IMR-90 (cell line): ENCODE results near the gene LRP11. TPM values are rescaled to one million over a fixed set of nuclear protein-coding genes. Genes with fewer than 3 reads are reported as not detected.

Experiments used
- ATAC-seq: fragments of 200-7000 bp; cut with Tn5 transposase; 2 replicates; pipeline ENCODE4 v1.9.1; 2020; ENCODE audit warnings: low read depth, mild to moderate bottlenecking, moderate library complexity
- Bru-seq: library from RNA; stranded (reverse); fragments of 400-500 nt; gene quantifications from one replicate; lab custom pipeline; 2021; lab: Mats Ljungman, UMichigan
- BruChase-seq, 2 experiments: library from RNA; stranded (reverse); fragments of 400-500 nt; gene quantifications; one replicate each; lab custom pipeline; 2021; lab: Mats Ljungman, UMichigan
- BruUV-seq: library from RNA; stranded (reverse); fragments of 400-500 nt; replicated peaks from 2 replicates; lab custom pipeline; 2021; lab: Mats Ljungman, UMichigan
- CTCF ChIA-PET: fragments of 300-600 bp; formaldehyde crosslinking; extraction: SDS; loops from one replicate; lab custom pipeline; 2021; ENCODE audit warnings: antibody characterized with exemption; lab: Yijun Ruan, JAX
- POLR2A ChIA-PET: fragments of 300-600 bp; sonication (Branson Sonifier 250); formaldehyde crosslinking; loops from one replicate; lab custom pipeline; 2022; ENCODE audit warnings: antibody characterized with exemption; ENCODE audit not compliant: unreplicated experiment; lab: Charles Lee
- DNase-seq: peaks from one replicate; pipeline ENCODE4 v3.0.0; 2013
- H2AFZ ChIP-seq: replicated peaks from 2 replicates; pipeline ENCODE3; 2013; ENCODE audit warnings: low read length, mild to moderate bottlenecking; ENCODE audit not compliant: poor library complexity
- H2AK5ac ChIP-seq: 2 replicates; pipeline ENCODE4 v1.6.1; 2013; ENCODE audit warnings: low read depth, low read length, inconsistent platforms
- H2AK9ac ChIP-seq: replicated peaks from 2 replicates; pipeline ENCODE3; 2013; ENCODE audit warnings: mild to moderate bottlenecking, low read depth, low read length, moderate library complexity; ENCODE audit not compliant: poor library complexity
- H2BK120ac ChIP-seq: 2 replicates; pipeline ENCODE4 v1.6.1; 2013; ENCODE audit warnings: low read depth, low read length, inconsistent platforms
- H2BK15ac ChIP-seq: 3 replicates; pipeline ENCODE4 v1.6.1; 2013; ENCODE audit warnings: low read depth, low read length, inconsistent platforms
- H2BK20ac ChIP-seq: 2 replicates; pipeline ENCODE4 v1.6.1; 2013; ENCODE audit warnings: low read depth, mild to moderate bottlenecking, inconsistent platforms, low read length, moderate library complexity
- H2BK5ac ChIP-seq: 2 replicates; pipeline ENCODE4 v1.6.1; 2013; ENCODE audit warnings: mild to moderate bottlenecking, low read depth, low read length, inconsistent platforms; ENCODE audit not compliant: poor library complexity, severe bottlenecking
- H3K14ac ChIP-seq: replicated peaks from 2 replicates; pipeline ENCODE4 v1.6.1; 2013; ENCODE audit warnings: low read depth, low read length, inconsistent platforms
- H3K18ac ChIP-seq: 2 replicates; pipeline ENCODE4 v1.6.1; 2013; ENCODE audit warnings: low read depth, low read length, control low read depth
- H3K23ac ChIP-seq: 2 replicates; pipeline ENCODE4 v1.6.1; 2013; ENCODE audit warnings: low read depth, low read length, inconsistent platforms
- H3K27ac ChIP-seq: 2 replicates; pipeline ENCODE4 v1.5.1; 2013; ENCODE audit warnings: mild to moderate bottlenecking, control low read depth, low read length; ENCODE audit not compliant: insufficient read depth
- H3K27me3 ChIP-seq: 2 replicates; pipeline ENCODE4 v1.6.1; 2013; ENCODE audit warnings: low read length; ENCODE audit not compliant: control insufficient read depth, insufficient read depth
- H3K36me3 ChIP-seq: 2 replicates; pipeline ENCODE4 v1.6.1; 2013; ENCODE audit warnings: low read length, mixed read lengths; ENCODE audit not compliant: control insufficient read depth, insufficient read depth
- H3K4ac ChIP-seq: 2 replicates; pipeline ENCODE4 v1.6.1; 2013; ENCODE audit warnings: low read depth, low read length, inconsistent platforms
- H3K4me1 ChIP-seq: 2 replicates; pipeline ENCODE4 v1.6.1; 2013; ENCODE audit warnings: low read length, mixed read lengths; ENCODE audit not compliant: control insufficient read depth, insufficient read depth
- H3K4me2 ChIP-seq: 2 replicates; pipeline ENCODE4 v1.6.1; 2013; ENCODE audit warnings: low read depth, mild to moderate bottlenecking, control low read depth, low read length, moderate library complexity
- H3K4me3 ChIP-seq: 2 replicates; pipeline ENCODE4 v1.5.1; 2013; ENCODE audit warnings: low read depth, mild to moderate bottlenecking, control low read depth, low read length, moderate library complexity; ENCODE audit not compliant: insufficient read depth
- H3K56ac ChIP-seq: 2 replicates; pipeline ENCODE4 v1.6.1; 2013; ENCODE audit warnings: low read length, inconsistent platforms; ENCODE audit not compliant: insufficient read depth; ENCODE audit errors: extremely low read depth
- H3K79me1 ChIP-seq, 2 experiments: 2 replicates each; pipeline ENCODE4 v1.6.1; 2013; ENCODE audit warnings: low read length in 2 of 2, inconsistent platforms in 1 of 2, low read depth in 1 of 2
- H3K9ac ChIP-seq: 2 replicates; pipeline ENCODE4 v1.6.1; 2013; ENCODE audit warnings: low read depth, low read length, control low read depth
- H3K9me1 ChIP-seq: 2 replicates; pipeline ENCODE4 v1.6.1; 2013; ENCODE audit warnings: low read length, inconsistent platforms; ENCODE audit not compliant: insufficient read depth
- H3K9me3 ChIP-seq: 2 replicates; pipeline ENCODE4 v1.6.1; 2013; ENCODE audit warnings: low read length; ENCODE audit not compliant: control insufficient read depth, insufficient read depth
- H4K20me1 ChIP-seq: 2 replicates; pipeline ENCODE4 v1.6.1; 2013; ENCODE audit warnings: low read length, inconsistent platforms; ENCODE audit not compliant: insufficient read depth
- H4K5ac ChIP-seq: 2 replicates; pipeline ENCODE4 v1.6.1; 2013; ENCODE audit warnings: mild to moderate bottlenecking, low read depth, low read length, control low read depth
- H4K8ac ChIP-seq, 2 experiments: 2 replicates each; pipeline ENCODE4 v1.6.1; 2013; ENCODE audit warnings: low read depth in 2 of 2, low read length in 2 of 2, control low read depth in 1 of 2, inconsistent platforms in 1 of 2
- H4K91ac ChIP-seq: 2 replicates; pipeline ENCODE4 v1.6.1; 2013; ENCODE audit warnings: low read depth, low read length, inconsistent platforms; ENCODE audit not compliant: insufficient read depth
- BHLHE40 ChIP-seq: fragments of 150-350 bp; IDR thresholded peaks from 2 replicates; pipeline ENCODE4 v1.6.1; 2016; ENCODE audit warnings: mild to moderate bottlenecking, low read depth, low read length
- CEBPB ChIP-seq: IDR thresholded peaks from 2 replicates; pipeline ENCODE4 v1.6.1; 2012; ENCODE audit warnings: low read depth, low read length, improper control_type of control experiment
- FOS ChIP-seq: fragments of 150-350 bp; IDR thresholded peaks from 2 replicates; pipeline ENCODE4 v1.6.1; 2016; ENCODE audit warnings: low read depth, low read length
- MXI1 ChIP-seq: IDR thresholded peaks from 2 replicates; pipeline ENCODE4 v1.6.1; 2012; ENCODE audit warnings: low read depth, mild to moderate bottlenecking, low read length, moderate library complexity, borderline replicate concordance
- POLR2A ChIP-seq: IDR thresholded peaks from 2 replicates; pipeline ENCODE4 v1.6.1; 2012; ENCODE audit warnings: mild to moderate bottlenecking, low read depth, low read length
- RAD21 ChIP-seq: IDR thresholded peaks from 2 replicates; pipeline ENCODE4 v1.6.1; 2012; ENCODE audit warnings: low read length, improper control_type of control experiment
- WGBS, 2 experiments: methylation state at CpG; one replicate each; pipeline versions ENCODE4 v1.1.5 to v1.1.7; 2013; ENCODE audit warnings: missing lambda C conversion rate in 2 of 2; ENCODE audit not compliant: insufficient read length in 1 of 2; ENCODE audit errors: extremely low coverage in 2 of 2; 5-methylcytosine and 5-hydroxymethylcytosine counted together
- dilution Hi-C: fragments of 300-500 bp; cut with HindIII; formaldehyde crosslinking; loops from one replicate; pipeline ENCODE4 v1.14.3; 2018; ENCODE audit warnings: low sequenced_read_pairs; ENCODE audit not compliant: unreplicated experiment
- in situ Hi-C: fragments of 300-500 bp; cut with MboI; formaldehyde crosslinking; loops from 3 replicates; pipeline ENCODE4 v1.14.3; 2019; ENCODE audit warnings: low sequenced_read_pairs, inconsistent platforms, mixed read lengths
- intact Hi-C: fragments of 100-400 bp; cut with micrococcal nuclease; formaldehyde crosslinking; loops from 2 replicates; pipeline ENCODE4 v1.10.0; 2022
- long read RNA-seq: library from polyadenylated mRNA; unstranded; transcript quantifications from one replicate; pipeline ENCODE4 v2.0.0, GENCODE V29; 2021; ENCODE audit not compliant: unreplicated experiment
- polyA plus RNA-seq, 3 experiments: library from polyadenylated mRNA; depleted of rRNA; stranded (reverse); fragments of >200 nt; gene quantifications; 2 replicates each; pipeline ENCODE4 v1.2.3, GENCODE V29; 2012; ENCODE audit warnings: low replicate concordance in 1 of 3
- total RNA-seq: library from RNA; depleted of rRNA; stranded (reverse); fragments of >200 nt; gene quantifications from 2 replicates; pipeline ENCODE4 v1.2.3, GENCODE V29; 2012; rRNA removed
- TF ChIP-seq, protein P1 (sequence below): conservative IDR thresholded peaks from 2 replicates; pipeline ENCODE4 v1.5.1; 2012; ENCODE audit warnings: mild to moderate bottlenecking, low read depth, low read length, improper control_type of control experiment
- TF ChIP-seq, protein P2 (sequence below): fragments of 150-350 bp; IDR thresholded peaks from 2 replicates; pipeline ENCODE4 v1.6.1; 2017; ENCODE audit warnings: mild to moderate bottlenecking, antibody characterized with exemption, low read length, low read depth

The LRP11 gene, protein sequence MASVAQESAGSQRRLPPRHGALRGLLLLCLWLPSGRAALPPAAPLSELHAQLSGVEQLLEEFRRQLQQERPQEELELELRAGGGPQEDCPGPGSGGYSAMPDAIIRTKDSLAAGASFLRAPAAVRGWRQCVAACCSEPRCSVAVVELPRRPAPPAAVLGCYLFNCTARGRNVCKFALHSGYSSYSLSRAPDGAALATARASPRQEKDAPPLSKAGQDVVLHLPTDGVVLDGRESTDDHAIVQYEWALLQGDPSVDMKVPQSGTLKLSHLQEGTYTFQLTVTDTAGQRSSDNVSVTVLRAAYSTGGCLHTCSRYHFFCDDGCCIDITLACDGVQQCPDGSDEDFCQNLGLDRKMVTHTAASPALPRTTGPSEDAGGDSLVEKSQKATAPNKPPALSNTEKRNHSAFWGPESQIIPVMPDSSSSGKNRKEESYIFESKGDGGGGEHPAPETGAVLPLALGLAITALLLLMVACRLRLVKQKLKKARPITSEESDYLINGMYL
- total RNA-seq (63.8 and 74.7 TPM in 2 replicates), polyA plus RNA-seq (2012; rRNA removed) (46.5 and 48.8 TPM in 2 replicates), Bru-seq, nascent RNA (percentile 73 among the genes with signal in this experiment), BruChase-seq, experiment 1, labeled RNA remaining after a 6-hour chase (percentile 79 among the genes with signal in this experiment), BruChase-seq, experiment 2, labeled RNA remaining after a 2-hour chase (percentile 78 among the genes with signal in this experiment)
- polyA plus RNA-seq (2012; cell fraction: cytosol; rRNA removed): 17.7 and 33.4 TPM in 2 replicates
- polyA plus RNA-seq (2012; cell fraction: nucleus; rRNA removed; ENCODE audit: low replicate concordance): 21.3 and 25.1 TPM in 2 replicates
- long read RNA-seq, transcript LRP11-201 (7 exons, 3,260 nt): major isoform, 54 of 142 reads
- long read RNA-seq, partial matches to known transcripts: 48 of 142 reads
- long read RNA-seq, other reads (novel, unspliced or antisense): 38 of 142 reads

DNA sequence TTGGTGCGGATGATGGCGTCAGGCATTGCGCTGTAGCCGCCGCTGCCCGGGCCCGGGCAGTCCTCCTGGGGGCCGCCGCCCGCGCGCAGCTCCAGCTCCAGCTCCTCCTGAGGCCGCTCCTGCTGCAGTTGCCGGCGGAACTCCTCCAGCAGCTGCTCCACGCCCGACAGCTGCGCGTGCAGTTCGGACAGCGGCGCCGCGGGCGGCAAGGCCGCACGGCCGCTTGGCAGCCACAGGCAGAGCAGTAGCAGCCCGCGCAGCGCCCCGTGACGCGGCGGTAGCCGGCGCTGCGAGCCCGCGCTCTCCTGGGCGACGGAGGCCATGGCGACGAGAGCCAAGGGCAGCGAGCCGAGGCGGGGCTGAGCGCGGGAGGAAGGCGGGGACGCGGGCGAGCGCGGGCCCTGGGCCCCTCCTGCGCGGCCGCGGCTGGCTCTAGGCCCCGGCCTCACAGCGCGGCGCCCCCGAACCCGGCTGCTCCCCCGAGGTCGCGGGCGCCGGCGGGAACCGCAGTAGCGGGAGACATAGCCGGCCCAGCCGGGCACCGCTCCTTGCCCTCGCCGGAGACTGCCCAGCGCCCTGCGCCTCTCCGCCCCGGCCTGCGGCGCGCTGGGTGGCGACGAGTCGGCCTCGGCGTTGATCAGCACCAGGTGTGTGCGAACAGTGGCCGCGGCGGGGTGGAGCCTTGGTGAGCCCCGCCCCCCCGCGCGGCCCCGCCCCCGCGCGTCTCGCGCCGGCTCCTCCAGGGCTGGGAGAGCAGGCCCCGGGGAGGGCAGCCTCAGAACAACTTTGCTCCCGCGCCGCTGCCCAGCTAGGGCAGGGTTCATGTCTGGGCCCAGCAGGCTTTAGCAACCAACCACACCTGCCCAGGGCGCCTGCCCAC, at the start of gene LRP11:
LRP11 (minus strand) TSS at position 662 of the 880 bp plus-strand sequence; CDS start at position 323, 339 bp downstream.
- H3K4me2 ChIP-seq: peak within 1 kb of the TSS; percentile 93
- POLR2A ChIA-PET: interaction anchor here (0.5 to 0.6 kb wide), 2 partner anchors 40 to 61 kb away, joined by 3 to 4 read pairs; no protein-coding TSS in a partner anchor
- TF ChIP-seq, protein P1, sequence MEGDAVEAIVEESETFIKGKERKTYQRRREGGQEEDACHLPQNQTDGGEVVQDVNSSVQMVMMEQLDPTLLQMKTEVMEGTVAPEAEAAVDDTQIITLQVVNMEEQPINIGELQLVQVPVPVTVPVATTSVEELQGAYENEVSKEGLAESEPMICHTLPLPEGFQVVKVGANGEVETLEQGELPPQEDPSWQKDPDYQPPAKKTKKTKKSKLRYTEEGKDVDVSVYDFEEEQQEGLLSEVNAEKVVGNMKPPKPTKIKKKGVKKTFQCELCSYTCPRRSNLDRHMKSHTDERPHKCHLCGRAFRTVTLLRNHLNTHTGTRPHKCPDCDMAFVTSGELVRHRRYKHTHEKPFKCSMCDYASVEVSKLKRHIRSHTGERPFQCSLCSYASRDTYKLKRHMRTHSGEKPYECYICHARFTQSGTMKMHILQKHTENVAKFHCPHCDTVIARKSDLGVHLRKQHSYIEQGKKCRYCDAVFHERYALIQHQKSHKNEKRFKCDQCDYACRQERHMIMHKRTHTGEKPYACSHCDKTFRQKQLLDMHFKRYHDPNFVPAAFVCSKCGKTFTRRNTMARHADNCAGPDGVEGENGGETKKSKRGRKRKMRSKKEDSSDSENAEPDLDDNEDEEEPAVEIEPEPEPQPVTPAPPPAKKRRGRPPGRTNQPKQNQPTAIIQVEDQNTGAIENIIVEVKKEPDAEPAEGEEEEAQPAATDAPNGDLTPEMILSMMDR: 0 out of 2 replicates have a peak, but pooled peaks have one; percentile 3
- TF ChIP-seq MXI1 (peak; percentile 74; the same call in 1 of the 2 replicates), FOS (no peak), POLR2A (peak; percentile 59), CEBPB (no peak), RAD21 (peak; percentile 1; the same call in 1 of the 2 replicates), BHLHE40 (peak; percentile 70; the same call in 1 of the 2 replicates)
- TF ChIP-seq, protein P2, sequence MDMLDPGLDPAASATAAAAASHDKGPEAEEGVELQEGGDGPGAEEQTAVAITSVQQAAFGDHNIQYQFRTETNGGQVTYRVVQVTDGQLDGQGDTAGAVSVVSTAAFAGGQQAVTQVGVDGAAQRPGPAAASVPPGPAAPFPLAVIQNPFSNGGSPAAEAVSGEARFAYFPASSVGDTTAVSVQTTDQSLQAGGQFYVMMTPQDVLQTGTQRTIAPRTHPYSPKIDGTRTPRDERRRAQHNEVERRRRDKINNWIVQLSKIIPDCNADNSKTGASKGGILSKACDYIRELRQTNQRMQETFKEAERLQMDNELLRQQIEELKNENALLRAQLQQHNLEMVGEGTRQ: peak; percentile 35; the same call in 1 of the 2 replicates
- peak within 1 kb of the TSS; percentile 73 for H4K91ac ChIP-seq
- H3K23ac ChIP-seq: peak within 1 kb of the TSS; percentile 68; the same call in 1 of the 2 replicates
- peaks cover 12 to 26% of the 10 kb centered on the region in 2 experiments for H3K79me1 ChIP-seq
- no peak within 1 kb of the TSS for H3K18ac ChIP-seq
- in situ Hi-C loops: no loop called here
- H2AFZ ChIP-seq: peak within 1 kb of the TSS; percentile 94
- H3K4me1 ChIP-seq: peaks cover 24% of the 10 kb centered on the region
- ATAC-seq: peak; percentile 81
- CTCF ChIA-PET: interaction anchor here (1.0 to 1.6 kb wide), 5 partner anchors 16 to 35 kb away, joined by 3 to 6 read pairs (median 3); no protein-coding TSS in a partner anchor
- H4K20me1 ChIP-seq: peaks cover 16% of the 10 kb centered on the region
- H3K9ac ChIP-seq: peak within 1 kb of the TSS; percentile 82
- H4K8ac ChIP-seq: peak within 1 kb of the TSS in 1 of 2 experiments; percentile 44; a peak in 1 of 4 replicates
- H3K9me1 ChIP-seq: peaks cover 13% of the 10 kb centered on the region
- WGBS, 2 experiments: 0% methylated on average over 42 of the region's 110 CpGs; no CpG with 5 or more reads in 1 of the 2 experiments
- peak within 1 kb of the TSS; percentile 12; the same call in 1 of the 2 replicates for H4K5ac ChIP-seq
- H2BK5ac ChIP-seq: peak within 1 kb of the TSS; percentile 71
- peak within 1 kb of the TSS; percentile 63 for H3K4ac ChIP-seq
- peaks cover 3% of the 10 kb centered on the region; the same call in 1 of the 2 replicates for H3K36me3 ChIP-seq
- H3K27ac ChIP-seq: peak within 1 kb of the TSS; percentile 89
- H2AK5ac ChIP-seq: peak within 1 kb of the TSS; percentile 48; the same call in 1 of the 2 replicates
- intact Hi-C loops: loop anchor here (1.0 kb wide), 2 partner anchors 24 to 62 kb away; no protein-coding TSS in a partner anchor
- DNase-seq: peak; percentile 74
- H3K9me3 ChIP-seq: no peaks in the 10 kb centered on the region
- peak within 1 kb of the TSS; percentile 17 for H2BK120ac ChIP-seq
- H2BK15ac ChIP-seq: no peak within 1 kb of the TSS; the same call in 2 of the 3 replicates
- H2AK9ac ChIP-seq: peak within 1 kb of the TSS; percentile 67
- TSS peak; percentile 71 for BruUV-seq
- no peaks in the 10 kb centered on the region for H3K27me3 ChIP-seq
- dilution Hi-C loops: no loop called here
- 0 out of 2 replicates have a peak within 1 kb of the TSS, but pooled peaks have one; percentile 49 for H3K14ac ChIP-seq
- peak within 1 kb of the TSS; percentile 54 for H3K4me3 ChIP-seq
- H2BK20ac ChIP-seq: no peak within 1 kb of the TSS
- H3K56ac ChIP-seq: no peak within 1 kb of the TSS
